Gastroesophageal sphincter (tissue), 3 donors: Measurements from ENCODE around the gene BMPR1A.

Experiments
- EP300 ChIP-seq: sonication (generic); formaldehyde crosslinking; IDR thresholded peaks from one replicate; pipeline ENCODE4 v1.6.1; 2017; ENCODE audit warnings: antibody characterized with exemption, mild to moderate bottlenecking
- POLR2A ChIP-seq, 2 donors: fragments of 450-650 bp; IDR thresholded peaks; one replicate each; pipeline ENCODE4 v1.6.1; 2017; ENCODE audit warnings: antibody characterized with exemption in 2 of 2, mild to moderate bottlenecking in 2 of 2, moderate library complexity in 1 of 2
- POLR2AphosphoS5 ChIP-seq: sonication (generic); formaldehyde crosslinking; IDR thresholded peaks from one replicate; pipeline ENCODE4 v1.6.1; 2017; ENCODE audit warnings: antibody characterized with exemption
- TF ChIP-seq, protein P1 (sequence below), 4 experiments: fragments of 200-600 bp in 2 of 4; fragments of 450-650 bp in 2 of 4; sonication (generic) in 1 of 4; IDR thresholded peaks; one replicate each; pipeline ENCODE4 v1.5.1; 2017 to 2019; ENCODE audit warnings: antibody characterized with exemption in 4 of 4, mild to moderate bottlenecking in 2 of 4, moderate library complexity in 2 of 4

DNA sequence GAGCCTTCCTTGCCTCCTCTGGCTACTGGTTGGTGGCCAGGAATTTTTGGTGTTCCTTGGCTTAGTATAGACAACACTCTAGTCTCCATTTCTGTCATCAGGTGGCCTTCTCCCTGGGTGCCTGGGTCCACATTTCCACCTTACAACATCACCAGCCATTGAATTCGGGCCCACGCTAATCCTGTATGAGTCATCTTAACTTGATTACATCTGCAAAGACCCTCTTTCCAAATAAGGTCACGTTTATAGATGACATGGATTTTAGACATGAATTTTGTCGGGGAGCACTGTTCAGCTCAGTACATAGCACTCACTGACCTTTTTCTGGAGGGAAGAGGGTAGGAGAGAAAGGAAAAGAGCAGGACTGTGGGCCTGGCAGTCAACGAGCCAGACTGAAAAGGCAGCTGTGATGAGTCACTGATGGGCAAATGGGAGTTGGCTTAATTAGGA lies 161.6 kb downstream of the BMPR1A start:
- no peak for TF ChIP-seq POLR2A (IDR thresholded peaks at IDR 0.05)
- TF ChIP-seq, protein P1, sequence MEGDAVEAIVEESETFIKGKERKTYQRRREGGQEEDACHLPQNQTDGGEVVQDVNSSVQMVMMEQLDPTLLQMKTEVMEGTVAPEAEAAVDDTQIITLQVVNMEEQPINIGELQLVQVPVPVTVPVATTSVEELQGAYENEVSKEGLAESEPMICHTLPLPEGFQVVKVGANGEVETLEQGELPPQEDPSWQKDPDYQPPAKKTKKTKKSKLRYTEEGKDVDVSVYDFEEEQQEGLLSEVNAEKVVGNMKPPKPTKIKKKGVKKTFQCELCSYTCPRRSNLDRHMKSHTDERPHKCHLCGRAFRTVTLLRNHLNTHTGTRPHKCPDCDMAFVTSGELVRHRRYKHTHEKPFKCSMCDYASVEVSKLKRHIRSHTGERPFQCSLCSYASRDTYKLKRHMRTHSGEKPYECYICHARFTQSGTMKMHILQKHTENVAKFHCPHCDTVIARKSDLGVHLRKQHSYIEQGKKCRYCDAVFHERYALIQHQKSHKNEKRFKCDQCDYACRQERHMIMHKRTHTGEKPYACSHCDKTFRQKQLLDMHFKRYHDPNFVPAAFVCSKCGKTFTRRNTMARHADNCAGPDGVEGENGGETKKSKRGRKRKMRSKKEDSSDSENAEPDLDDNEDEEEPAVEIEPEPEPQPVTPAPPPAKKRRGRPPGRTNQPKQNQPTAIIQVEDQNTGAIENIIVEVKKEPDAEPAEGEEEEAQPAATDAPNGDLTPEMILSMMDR (IDR thresholded peaks at IDR 0.05) = no peak
- TF ChIP-seq EP300 = no peak
- peak; percentile 61 for TF ChIP-seq POLR2AphosphoS5
